GM19240 (cell line): Measurements from ENCODE around the gene DHX15.

Source experiments
- DNase-seq: peaks from one replicate; pipeline ENCODE4 v3.0.0; 2011; ENCODE audit warnings: low spot score; ENCODE audit not compliant: insufficient read length

DHX15 gene

GRCh38 chr4:24495388-24495787, 89.0 kb downstream of the DHX15 start:
- no peak for DNase-seq

DNA sequence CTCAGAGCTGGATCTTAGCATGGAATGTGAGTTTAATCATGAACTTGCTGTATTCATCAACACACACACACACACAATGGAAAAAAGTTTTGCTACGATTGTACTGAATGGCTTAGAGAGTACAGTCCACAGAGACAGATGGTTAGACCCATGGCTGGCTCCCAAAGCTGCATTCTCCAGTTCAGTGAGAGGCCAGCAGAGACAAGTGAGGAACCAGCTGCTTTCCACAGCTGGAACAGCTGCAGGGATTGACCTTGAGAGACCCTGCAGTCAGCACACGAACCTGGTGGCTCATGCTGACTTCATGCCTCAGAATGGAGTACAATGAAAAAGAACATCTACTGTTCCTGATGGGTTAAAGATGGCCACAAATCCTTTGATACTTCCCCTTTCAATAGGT, 94.5 kb downstream of the DHX15 start:
- DNase-seq: no peak

DNA sequence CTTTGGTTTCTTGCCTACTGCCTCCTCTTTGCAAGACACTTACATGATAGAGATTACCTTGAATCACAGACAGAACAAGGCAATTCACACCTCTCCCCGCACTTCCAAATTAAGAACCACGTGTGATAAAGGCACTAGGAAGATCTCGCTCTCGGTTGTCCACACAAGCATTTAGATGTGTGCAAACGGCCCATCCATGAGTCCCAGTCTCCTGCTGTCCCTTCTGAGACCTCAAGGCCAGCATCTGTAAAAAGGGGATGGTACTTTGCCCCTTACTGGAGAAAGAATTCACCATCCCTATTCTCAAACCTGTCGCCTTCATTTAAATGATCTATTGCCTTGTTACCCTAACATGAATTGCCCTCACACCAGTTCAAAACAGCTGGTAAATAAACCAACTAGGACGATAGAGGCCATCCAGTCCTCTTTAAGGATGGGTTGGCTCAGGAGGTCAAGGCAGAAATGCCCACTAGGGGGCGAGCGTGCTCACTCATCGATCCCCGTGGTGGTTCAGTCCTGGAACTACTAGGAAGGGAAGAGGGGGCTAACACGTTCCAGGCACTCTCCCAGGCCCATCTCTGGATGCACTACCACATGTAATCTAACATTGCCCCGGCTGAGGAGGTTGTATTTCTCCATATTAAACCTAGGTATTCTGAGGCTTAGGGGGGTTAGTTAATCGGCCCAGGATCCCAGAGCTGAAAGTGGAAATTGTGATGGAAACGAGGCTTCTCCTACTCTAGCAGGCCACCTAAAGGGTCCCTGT, 95.8 kb downstream of the DHX15 start:
- peak; percentile 70 for DNase-seq

DNA sequence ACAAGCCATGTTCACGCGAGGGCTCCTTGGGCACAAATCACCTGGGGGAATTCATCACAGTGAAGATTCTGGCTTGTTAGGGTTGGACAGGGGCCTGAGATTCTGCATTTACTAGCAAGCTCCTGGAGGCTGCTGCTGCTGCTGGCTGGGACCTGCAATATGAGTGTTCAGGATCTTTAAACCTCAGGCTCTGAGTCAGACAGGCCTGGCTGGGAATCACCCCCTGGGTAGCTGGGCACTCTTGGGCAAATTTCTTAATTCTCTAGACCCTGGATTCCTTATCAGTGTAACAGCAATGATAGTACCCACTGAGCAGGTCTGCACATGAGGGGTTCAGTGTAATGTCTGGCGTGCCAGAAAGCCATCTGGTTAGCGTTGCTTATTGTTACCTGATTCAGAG, 101.5 kb downstream of the DHX15 start:
- DNase-seq: no peak

DNA sequence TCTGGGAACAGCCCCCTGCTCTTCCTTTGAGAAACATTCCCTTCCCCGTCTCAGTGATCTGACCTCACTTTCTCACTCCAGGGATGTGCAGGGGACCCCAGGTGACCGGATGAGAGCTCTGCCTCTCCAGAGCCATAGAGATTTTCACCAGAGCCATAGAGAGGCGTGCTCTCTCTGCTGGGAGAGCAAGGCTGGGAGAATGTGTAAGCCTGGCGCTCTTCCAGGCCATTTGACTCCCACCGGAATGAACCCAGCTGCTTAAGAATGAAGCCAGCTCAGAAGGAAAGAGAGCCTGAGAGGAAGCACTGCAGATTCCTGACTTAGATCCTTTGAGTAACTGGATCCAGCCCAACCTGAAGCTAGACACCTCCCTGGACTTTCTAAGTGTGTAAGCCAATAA, 106.4 kb downstream of the DHX15 start:
- DNase-seq: no peak
